Measurements from ENCODE around the gene LRP1B.

- no peak for TF ChIP-seq EZH2phosphoT487 (IDR thresholded peaks at IDR 0.05; ENCODE audit: insufficient read depth, low read depth)
- TF ChIP-seq EZH2 (IDR thresholded peaks at IDR 0.05; ENCODE audit: insufficient read depth, poor library complexity, severe bottlenecking) = no peak
Observed at GRCh38 chr2:140808211-140808610, 1322.6 kb downstream of the LRP1B start.
